Measurements from ENCODE around the gene SLC23A2.

Gene SLC23A2

DNA sequence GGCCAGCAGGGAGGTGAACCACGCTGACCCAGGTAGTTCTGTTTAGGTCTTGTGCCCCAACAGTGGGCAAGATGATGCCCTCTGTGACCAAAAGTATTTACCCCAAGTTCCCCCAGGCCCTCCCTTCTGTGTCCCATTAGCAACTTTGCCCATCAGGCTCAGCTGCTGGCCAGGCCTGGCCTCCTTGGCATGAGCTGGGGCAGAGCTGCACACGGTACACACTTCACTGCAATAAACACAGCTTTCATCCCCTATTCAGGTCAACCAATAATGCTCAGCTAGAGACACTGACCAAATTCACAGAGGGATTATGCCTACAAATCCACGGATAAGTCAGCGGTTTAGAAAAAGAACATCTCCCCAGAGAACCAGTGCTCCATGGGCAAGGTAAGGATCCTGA lies 103.7 kb downstream of the SLC23A2 start:
- no peak for TF ChIP-seq SNAI2 (CRISPR knock-in tag; IDR thresholded peaks at IDR 0.05)
- TF ChIP-seq ZC3H10 (CRISPR knock-in tag; IDR thresholded peaks at IDR 0.05), result no peak
- no peak for TF ChIP-seq ZFP30 (CRISPR knock-in tag; IDR thresholded peaks at IDR 0.05)
- TF ChIP-seq TOX (CRISPR knock-in tag; IDR thresholded peaks at IDR 0.05; ENCODE audit: borderline replicate concordance), result no peak
- TF ChIP-seq, protein P1, sequence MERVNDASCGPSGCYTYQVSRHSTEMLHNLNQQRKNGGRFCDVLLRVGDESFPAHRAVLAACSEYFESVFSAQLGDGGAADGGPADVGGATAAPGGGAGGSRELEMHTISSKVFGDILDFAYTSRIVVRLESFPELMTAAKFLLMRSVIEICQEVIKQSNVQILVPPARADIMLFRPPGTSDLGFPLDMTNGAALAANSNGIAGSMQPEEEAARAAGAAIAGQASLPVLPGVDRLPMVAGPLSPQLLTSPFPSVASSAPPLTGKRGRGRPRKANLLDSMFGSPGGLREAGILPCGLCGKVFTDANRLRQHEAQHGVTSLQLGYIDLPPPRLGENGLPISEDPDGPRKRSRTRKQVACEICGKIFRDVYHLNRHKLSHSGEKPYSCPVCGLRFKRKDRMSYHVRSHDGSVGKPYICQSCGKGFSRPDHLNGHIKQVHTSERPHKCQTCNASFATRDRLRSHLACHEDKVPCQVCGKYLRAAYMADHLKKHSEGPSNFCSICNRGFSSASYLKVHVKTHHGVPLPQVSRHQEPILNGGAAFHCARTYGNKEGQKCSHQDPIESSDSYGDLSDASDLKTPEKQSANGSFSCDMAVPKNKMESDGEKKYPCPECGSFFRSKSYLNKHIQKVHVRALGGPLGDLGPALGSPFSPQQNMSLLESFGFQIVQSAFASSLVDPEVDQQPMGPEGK (CRISPR knock-in tag; IDR thresholded peaks at IDR 0.05; ENCODE audit: borderline replicate concordance), result no peak
- TF ChIP-seq ZNF8 (CRISPR knock-in tag; IDR thresholded peaks at IDR 0.05), result no peak
- TF ChIP-seq BACH2 (CRISPR knock-in tag; IDR thresholded peaks at IDR 0.05; ENCODE audit: borderline replicate concordance), result no peak
- TF ChIP-seq, protein P2, sequence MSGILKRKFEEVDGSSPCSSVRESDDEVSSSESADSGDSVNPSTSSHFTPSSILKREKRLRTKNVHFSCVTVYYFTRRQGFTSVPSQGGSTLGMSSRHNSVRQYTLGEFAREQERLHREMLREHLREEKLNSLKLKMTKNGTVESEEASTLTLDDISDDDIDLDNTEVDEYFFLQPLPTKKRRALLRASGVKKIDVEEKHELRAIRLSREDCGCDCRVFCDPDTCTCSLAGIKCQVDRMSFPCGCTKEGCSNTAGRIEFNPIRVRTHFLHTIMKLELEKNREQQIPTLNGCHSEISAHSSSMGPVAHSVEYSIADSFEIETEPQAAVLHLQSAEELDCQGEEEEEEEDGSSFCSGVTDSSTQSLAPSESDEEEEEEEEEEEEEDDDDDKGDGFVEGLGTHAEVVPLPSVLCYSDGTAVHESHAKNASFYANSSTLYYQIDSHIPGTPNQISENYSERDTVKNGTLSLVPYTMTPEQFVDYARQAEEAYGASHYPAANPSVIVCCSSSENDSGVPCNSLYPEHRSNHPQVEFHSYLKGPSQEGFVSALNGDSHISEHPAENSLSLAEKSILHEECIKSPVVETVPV (CRISPR knock-in tag; IDR thresholded peaks at IDR 0.05), result no peak
- TF ChIP-seq PPARA (CRISPR knock-in tag; IDR thresholded peaks at IDR 0.05; ENCODE audit: borderline replicate concordance), result no peak
- TF ChIP-seq OSR1 (CRISPR knock-in tag; IDR thresholded peaks at IDR 0.05), result no peak
- TF ChIP-seq ARNTL (CRISPR knock-in tag; IDR thresholded peaks at IDR 0.05; ENCODE audit: borderline replicate concordance, low read depth), result no peak
- TF ChIP-seq, protein P3, sequence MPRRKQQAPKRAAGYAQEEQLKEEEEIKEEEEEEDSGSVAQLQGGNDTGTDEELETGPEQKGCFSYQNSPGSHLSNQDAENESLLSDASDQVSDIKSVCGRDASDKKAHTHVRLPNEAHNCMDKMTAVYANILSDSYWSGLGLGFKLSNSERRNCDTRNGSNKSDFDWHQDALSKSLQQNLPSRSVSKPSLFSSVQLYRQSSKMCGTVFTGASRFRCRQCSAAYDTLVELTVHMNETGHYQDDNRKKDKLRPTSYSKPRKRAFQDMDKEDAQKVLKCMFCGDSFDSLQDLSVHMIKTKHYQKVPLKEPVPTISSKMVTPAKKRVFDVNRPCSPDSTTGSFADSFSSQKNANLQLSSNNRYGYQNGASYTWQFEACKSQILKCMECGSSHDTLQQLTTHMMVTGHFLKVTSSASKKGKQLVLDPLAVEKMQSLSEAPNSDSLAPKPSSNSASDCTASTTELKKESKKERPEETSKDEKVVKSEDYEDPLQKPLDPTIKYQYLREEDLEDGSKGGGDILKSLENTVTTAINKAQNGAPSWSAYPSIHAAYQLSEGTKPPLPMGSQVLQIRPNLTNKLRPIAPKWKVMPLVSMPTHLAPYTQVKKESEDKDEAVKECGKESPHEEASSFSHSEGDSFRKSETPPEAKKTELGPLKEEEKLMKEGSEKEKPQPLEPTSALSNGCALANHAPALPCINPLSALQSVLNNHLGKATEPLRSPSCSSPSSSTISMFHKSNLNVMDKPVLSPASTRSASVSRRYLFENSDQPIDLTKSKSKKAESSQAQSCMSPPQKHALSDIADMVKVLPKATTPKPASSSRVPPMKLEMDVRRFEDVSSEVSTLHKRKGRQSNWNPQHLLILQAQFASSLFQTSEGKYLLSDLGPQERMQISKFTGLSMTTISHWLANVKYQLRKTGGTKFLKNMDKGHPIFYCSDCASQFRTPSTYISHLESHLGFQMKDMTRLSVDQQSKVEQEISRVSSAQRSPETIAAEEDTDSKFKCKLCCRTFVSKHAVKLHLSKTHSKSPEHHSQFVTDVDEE (CRISPR knock-in tag; IDR thresholded peaks at IDR 0.05), result no peak
- no peak for TF ChIP-seq RARB (CRISPR knock-in tag; IDR thresholded peaks at IDR 0.05)
- no peak for TF ChIP-seq ISL1 (CRISPR knock-in tag; IDR thresholded peaks at IDR 0.05)
- TF ChIP-seq ESRRG (CRISPR knock-in tag; IDR thresholded peaks at IDR 0.05), result no peak
- no peak for TF ChIP-seq TCF4 (CRISPR knock-in tag; IDR thresholded peaks at IDR 0.05; ENCODE audit: borderline replicate concordance)
- TF ChIP-seq, protein P4, sequence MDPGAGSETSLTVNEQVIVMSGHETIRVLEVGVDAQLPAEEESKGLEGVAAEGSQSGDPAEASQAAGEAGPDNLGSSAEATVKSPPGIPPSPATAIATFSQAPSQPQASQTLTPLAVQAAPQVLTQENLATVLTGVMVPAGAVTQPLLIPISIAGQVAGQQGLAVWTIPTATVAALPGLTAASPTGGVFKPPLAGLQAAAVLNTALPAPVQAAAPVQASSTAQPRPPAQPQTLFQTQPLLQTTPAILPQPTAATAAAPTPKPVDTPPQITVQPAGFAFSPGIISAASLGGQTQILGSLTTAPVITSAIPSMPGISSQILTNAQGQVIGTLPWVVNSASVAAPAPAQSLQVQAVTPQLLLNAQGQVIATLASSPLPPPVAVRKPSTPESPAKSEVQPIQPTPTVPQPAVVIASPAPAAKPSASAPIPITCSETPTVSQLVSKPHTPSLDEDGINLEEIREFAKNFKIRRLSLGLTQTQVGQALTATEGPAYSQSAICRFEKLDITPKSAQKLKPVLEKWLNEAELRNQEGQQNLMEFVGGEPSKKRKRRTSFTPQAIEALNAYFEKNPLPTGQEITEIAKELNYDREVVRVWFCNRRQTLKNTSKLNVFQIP (CRISPR knock-in tag; IDR thresholded peaks at IDR 0.05; ENCODE audit: borderline replicate concordance, low read depth), result no peak
- TF ChIP-seq, protein P5, sequence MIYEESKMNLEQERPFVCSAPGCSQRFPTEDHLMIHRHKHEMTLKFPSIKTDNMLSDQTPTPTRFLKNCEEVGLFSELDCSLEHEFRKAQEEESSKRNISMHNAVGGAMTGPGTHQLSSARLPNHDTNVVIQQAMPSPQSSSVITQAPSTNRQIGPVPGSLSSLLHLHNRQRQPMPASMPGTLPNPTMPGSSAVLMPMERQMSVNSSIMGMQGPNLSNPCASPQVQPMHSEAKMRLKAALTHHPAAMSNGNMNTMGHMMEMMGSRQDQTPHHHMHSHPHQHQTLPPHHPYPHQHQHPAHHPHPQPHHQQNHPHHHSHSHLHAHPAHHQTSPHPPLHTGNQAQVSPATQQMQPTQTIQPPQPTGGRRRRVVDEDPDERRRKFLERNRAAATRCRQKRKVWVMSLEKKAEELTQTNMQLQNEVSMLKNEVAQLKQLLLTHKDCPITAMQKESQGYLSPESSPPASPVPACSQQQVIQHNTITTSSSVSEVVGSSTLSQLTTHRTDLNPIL (CRISPR knock-in tag; IDR thresholded peaks at IDR 0.05; ENCODE audit: low read depth), result no peak
- no peak for TF ChIP-seq ZNF565 (CRISPR knock-in tag; conservative IDR thresholded peaks at IDR 0.05; ENCODE audit: low read depth)
- TF ChIP-seq ZFP3 (CRISPR knock-in tag; IDR thresholded peaks at IDR 0.05), result no peak
- ATAC-seq, result no peak

DNA sequence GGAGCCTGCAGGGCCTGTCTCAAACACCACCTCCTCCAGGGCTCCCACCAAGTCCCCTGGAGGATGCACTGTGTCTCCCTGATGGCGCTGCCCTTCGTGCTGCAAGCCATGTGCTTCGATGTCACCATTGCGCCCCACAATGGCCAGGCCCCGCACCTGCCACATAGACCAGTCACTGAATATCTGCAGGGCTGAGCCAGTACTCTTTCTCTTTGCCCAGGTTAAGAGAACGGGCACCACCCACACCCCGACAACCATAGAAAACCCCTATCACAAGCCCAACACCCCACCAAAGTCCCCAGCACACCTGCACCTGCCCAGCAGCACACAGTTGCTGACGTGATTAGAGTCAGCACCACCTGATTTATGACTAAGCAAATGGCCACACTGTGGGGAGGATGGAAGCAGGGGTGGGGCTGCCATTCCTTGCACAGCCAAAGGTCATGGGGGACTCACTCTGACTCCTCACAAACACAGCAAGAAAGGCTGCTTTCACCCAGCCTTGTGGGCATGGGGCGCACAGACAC lies 104.3 kb downstream of the SLC23A2 start:
- no peak for ATAC-seq
- TF ChIP-seq, protein P2 (CRISPR knock-in tag; IDR thresholded peaks at IDR 0.05), result no peak
- no peak for TF ChIP-seq RARB (CRISPR knock-in tag; IDR thresholded peaks at IDR 0.05)
- no peak for TF ChIP-seq ZNF8 (CRISPR knock-in tag; IDR thresholded peaks at IDR 0.05)
- TF ChIP-seq, protein P5 (CRISPR knock-in tag; IDR thresholded peaks at IDR 0.05; ENCODE audit: low read depth), result no peak
- TF ChIP-seq ZNF70 (CRISPR knock-in tag; IDR thresholded peaks at IDR 0.05), result no peak
- TF ChIP-seq ZFP30 (CRISPR knock-in tag; IDR thresholded peaks at IDR 0.05), result no peak
- no peak for TF ChIP-seq TOX (CRISPR knock-in tag; IDR thresholded peaks at IDR 0.05; ENCODE audit: borderline replicate concordance)
- no peak for TF ChIP-seq ZNF565 (CRISPR knock-in tag; conservative IDR thresholded peaks at IDR 0.05; ENCODE audit: low read depth)
- TF ChIP-seq SNAI2 (CRISPR knock-in tag; IDR thresholded peaks at IDR 0.05), result no peak
- TF ChIP-seq BACH2 (CRISPR knock-in tag; IDR thresholded peaks at IDR 0.05; ENCODE audit: borderline replicate concordance), result no peak
- no peak for TF ChIP-seq ZFP3 (CRISPR knock-in tag; IDR thresholded peaks at IDR 0.05)
- TF ChIP-seq CSDC2 (CRISPR knock-in tag; IDR thresholded peaks at IDR 0.05), result no peak
- TF ChIP-seq, protein P3 (CRISPR knock-in tag; IDR thresholded peaks at IDR 0.05), result no peak
- TF ChIP-seq GLIS3 (CRISPR knock-in tag; IDR thresholded peaks at IDR 0.05), result no peak
- no peak for TF ChIP-seq PPARA (CRISPR knock-in tag; IDR thresholded peaks at IDR 0.05; ENCODE audit: borderline replicate concordance)
- no peak for TF ChIP-seq ZC3H10 (CRISPR knock-in tag; IDR thresholded peaks at IDR 0.05)
- TF ChIP-seq OSR1 (CRISPR knock-in tag; IDR thresholded peaks at IDR 0.05), result no peak

Measured in SK-N-SH treated with all-trans-retinoic acid at 6 μM for 48 hours (cell line).